GM23248 (cell line): ENCODE results near the gene ABI1. TPM values are rescaled to one million over a fixed set of nuclear protein-coding genes. Genes with fewer than 3 reads are reported as not detected.

Source experiments
- DNase-seq: peaks from one replicate; pipeline ENCODE4 v3.0.0-alpha.2; 2015
- H2AFZ ChIP-seq: fragments of 200-600 bp; sonication (generic); 2 replicates; pipeline ENCODE4 v1.6.1; 2016; ENCODE audit warnings: antibody characterized with exemption
- H3F3A ChIP-seq: fragments of 200-600 bp; sonication (generic); 2 replicates; pipeline ENCODE4 v1.6.1; 2016; ENCODE audit warnings: mild to moderate bottlenecking, antibody characterized with exemption, mixed run types; ENCODE audit not compliant: insufficient read depth
- H3K27ac ChIP-seq: fragments of 200-600 bp; sonication (generic); 2 replicates; pipeline ENCODE4 v1.5.1; 2016; ENCODE audit warnings: mild to moderate bottlenecking
- H3K27me3 ChIP-seq: fragments of 200-600 bp; sonication (generic); replicated peaks from 2 replicates; pipeline ENCODE4 v1.6.1; 2016; ENCODE audit warnings: mild to moderate bottlenecking; ENCODE audit not compliant: insufficient read depth
- H3K36me3 ChIP-seq: fragments of 200-600 bp; sonication (generic); 2 replicates; pipeline ENCODE4 v1.6.1; 2016; ENCODE audit warnings: low read depth, mild to moderate bottlenecking
- H3K4me1 ChIP-seq: fragments of 200-600 bp; sonication (generic); 2 replicates; pipeline ENCODE4 v1.6.1; 2016; ENCODE audit warnings: mild to moderate bottlenecking; ENCODE audit not compliant: insufficient read depth
- H3K4me2 ChIP-seq: fragments of 200-600 bp; sonication (generic); one replicate; pipeline ENCODE4 v1.6.1; 2016; ENCODE audit warnings: mild to moderate bottlenecking; ENCODE audit not compliant: unreplicated experiment
- H3K4me3 ChIP-seq: fragments of 200-600 bp; sonication (generic); 2 replicates; pipeline ENCODE4 v1.5.1; 2016; ENCODE audit warnings: mild to moderate bottlenecking
- H3K79me2 ChIP-seq: fragments of 200-600 bp; sonication (generic); 2 replicates; pipeline ENCODE4 v1.6.1; 2016; ENCODE audit warnings: mild to moderate bottlenecking; ENCODE audit not compliant: insufficient read depth
- H3K9ac ChIP-seq: fragments of 200-600 bp; sonication (generic); 2 replicates; pipeline ENCODE4 v1.6.1; 2016; ENCODE audit warnings: mild to moderate bottlenecking
- H3K9me2 ChIP-seq: fragments of 200-600 bp; sonication (generic); 2 replicates; pipeline ENCODE4 v1.6.1; 2016; ENCODE audit warnings: mixed run types, mild to moderate bottlenecking, moderate library complexity; ENCODE audit not compliant: insufficient read depth
- H3K9me3 ChIP-seq: fragments of 200-600 bp; sonication (generic); one replicate; pipeline ENCODE4 v1.6.1; 2017; ENCODE audit warnings: low read depth
- H4K20me1 ChIP-seq: fragments of 200-600 bp; sonication (generic); 2 replicates; pipeline ENCODE4 v1.6.0; 2016; ENCODE audit not compliant: insufficient read depth
- EZH2 ChIP-seq: fragments of 200-600 bp; sonication (generic); IDR thresholded peaks from 2 replicates; pipeline ENCODE4 v1.6.1; 2018; ENCODE audit warnings: antibody characterized with exemption, mild to moderate bottlenecking; ENCODE audit not compliant: insufficient read depth, poor library complexity, severe bottlenecking
- EZH2phosphoT487 ChIP-seq: fragments of 200-600 bp; sonication (generic); IDR thresholded peaks from 2 replicates; pipeline ENCODE4 v1.6.1; 2018; ENCODE audit warnings: antibody characterized with exemption, moderate library complexity, mild to moderate bottlenecking, low read depth; ENCODE audit not compliant: insufficient read depth
- WGBS, 2 experiments: methylation state at CpG; one replicate each; pipeline ENCODE4 v1.1.6; 2015 to 2017; ENCODE audit warnings: low lambda C conversion rate in 2 of 2, low coverage in 1 of 2; ENCODE audit errors: missing lambda C conversion rate in 2 of 2; 5-methylcytosine and 5-hydroxymethylcytosine counted together
- in situ Hi-C: fragments of 300-500 bp; cut with MboI; formaldehyde crosslinking; loops from 2 replicates; pipeline ENCODE4 v1.15.0; 2020
- polyA plus RNA-seq: library from polyadenylated mRNA; unstranded; fragments of >200 nt; fragmentation: Nextera tagmentation; extraction: Ambion mirVana; gene quantifications from 2 replicates; pipeline ENCODE4 v1.2.1, GENCODE V29; 2016
- total RNA-seq: library from RNA; depleted of rRNA; stranded (reverse); fragments of >200 nt; shearing (Covaris generic); gene quantifications from 2 replicates; pipeline ENCODE4 v1.2.3, GENCODE V29; 2014

ABI1 gene
- total and polyA plus RNA-seq, 2 experiments from 2014 or later = 60.3 to 79.0 TPM

GRCh38 chr10:26801274-26801673 is 59.5 kb downstream of the ABI1 start:
- Histone ChIP-seq H3K4me2 (no peak overlapping the region), H3K9me3 (no peaks in the 10 kb centered on the region), H3K9ac (no peak overlapping the region), H3K4me1 (peaks cover 6% of the 10 kb centered on the region; the same call in 1 of the 2 replicates), H2AFZ (no peak overlapping the region), H3K79me2 (peaks cover 100% of the 10 kb centered on the region), H3K4me3 (no peak overlapping the region), H4K20me1 (peaks cover 26% of the 10 kb centered on the region), H3K27me3 (no peaks in the 10 kb centered on the region), H3K9me2 (no peaks in the 10 kb centered on the region), H3F3A (no peaks in the 10 kb centered on the region), H3K27ac (no peak overlapping the region), H3K36me3 (no peaks in the 10 kb centered on the region)
- in situ Hi-C loops = no loop called here
- TF ChIP-seq EZH2phosphoT487 (no peak), EZH2 (no peak)
- DNase-seq = no peak
- whole genome bisulfite sequencing, 2 experiments = 94 to 99% methylated on average over 8 of the region's 8 CpGs

- Histone ChIP-seq H3K9ac (no peak overlapping the region), H3K27ac (no peak overlapping the region), H3K79me2 (peaks cover 100% of the 10 kb centered on the region), H3K36me3 (no peaks in the 10 kb centered on the region), H3F3A (no peaks in the 10 kb centered on the region), H2AFZ (no peak overlapping the region), H3K4me1 (0 out of 2 replicates have a peak, but pooled peaks cover 1% of the 10 kb centered on the region), H3K4me2 (no peak overlapping the region), H3K9me2 (no peaks in the 10 kb centered on the region), H3K27me3 (no peaks in the 10 kb centered on the region), H3K9me3 (no peaks in the 10 kb centered on the region), H3K4me3 (no peak overlapping the region), H4K20me1 (peaks cover 19% of the 10 kb centered on the region)
- in situ Hi-C loops = no loop called here
- DNase-seq = no peak
- WGBS, 2 experiments = 96 to 99% methylated on average over 7 of the region's 7 CpGs
- TF ChIP-seq EZH2phosphoT487 (no peak), EZH2 (no peak)
Measured at GRCh38 chr10:26800468-26800867, 60.3 kb downstream of the ABI1 start.

GRCh38 chr10:26799342-26799741 is 61.4 kb downstream of the ABI1 start:
- no peaks in the 10 kb centered on the region for H3K27me3 ChIP-seq
- no peaks in the 10 kb centered on the region for H3K4me1 ChIP-seq
- peaks cover 100% of the 10 kb centered on the region for H3K79me2 ChIP-seq
- no peaks in the 10 kb centered on the region for H3K36me3 ChIP-seq
- TF ChIP-seq EZH2phosphoT487 = no peak
- no peak for TF ChIP-seq EZH2
- no peaks in the 10 kb centered on the region for H3K9me2 ChIP-seq
- H2AFZ ChIP-seq = no peak overlapping the region
- H3K9me3 ChIP-seq = no peaks in the 10 kb centered on the region
- no peak overlapping the region for H3K9ac ChIP-seq
- H4K20me1 ChIP-seq = peaks cover 11% of the 10 kb centered on the region
- in situ Hi-C loops = no loop called here
- H3F3A ChIP-seq = no peaks in the 10 kb centered on the region
- WGBS, 2 experiments = 81 to 83% methylated on average over 4 of the region's 4 CpGs
- no peak overlapping the region for H3K4me3 ChIP-seq
- H3K4me2 ChIP-seq = no peak overlapping the region
- no peak for DNase-seq
- no peak overlapping the region for H3K27ac ChIP-seq

GRCh38 chr10:26798298-26798697 is 62.5 kb downstream of the ABI1 start:
- Histone ChIP-seq H3K27ac (no peak overlapping the region), H2AFZ (no peak overlapping the region), H3K9me2 (no peaks in the 10 kb centered on the region), H3K9ac (no peak overlapping the region), H3K4me3 (no peak overlapping the region), H3K4me2 (no peak overlapping the region), H3K4me1 (no peaks in the 10 kb centered on the region), H4K20me1 (peaks cover 6% of the 10 kb centered on the region; the same call in 1 of the 2 replicates), H3K27me3 (no peaks in the 10 kb centered on the region), H3K36me3 (no peaks in the 10 kb centered on the region), H3K9me3 (no peaks in the 10 kb centered on the region), H3F3A (no peaks in the 10 kb centered on the region), H3K79me2 (peaks cover 100% of the 10 kb centered on the region)
- TF ChIP-seq EZH2phosphoT487 (no peak), EZH2 (no peak)
- WGBS, 2 experiments = 97 to 98% methylated on average over 5 of the region's 5 CpGs
- in situ Hi-C loops = no loop called here
- DNase-seq = no peak

GRCh38 chr10:26797340-26797739 is 63.4 kb downstream of the ABI1 start:
- Histone ChIP-seq H3K9ac (no peak overlapping the region), H3K4me2 (no peak overlapping the region), H3K9me3 (no peaks in the 10 kb centered on the region), H3K9me2 (no peaks in the 10 kb centered on the region), H3K79me2 (peaks cover 100% of the 10 kb centered on the region), H3K36me3 (no peaks in the 10 kb centered on the region), H4K20me1 (peaks cover 5% of the 10 kb centered on the region; the same call in 1 of the 2 replicates), H3K4me1 (peaks cover 8% of the 10 kb centered on the region), H3K4me3 (no peak overlapping the region), H3K27ac (no peak overlapping the region), H2AFZ (no peak overlapping the region), H3F3A (peaks cover 6% of the 10 kb centered on the region; the same call in 1 of the 2 replicates), H3K27me3 (no peaks in the 10 kb centered on the region)
- no peak for DNase-seq
- 97 to 98% methylated on average over 2 of the region's 2 CpGs for WGBS, 2 experiments
- in situ Hi-C loops = no loop called here
- TF ChIP-seq EZH2phosphoT487 (no peak), EZH2 (no peak)
